ENCODE results near the gene PPP2R5A. TPM values are rescaled to one million over a fixed set of nuclear protein-coding genes. Genes with fewer than 3 reads are reported as not detected.

Gene PPP2R5A
- total and polyA plus RNA-seq, 2 of the 13 experiments (the other 11 are each of a cell fraction or from before 2014, with no cell fraction given) = 22.0 to 31.4 TPM

DNA sequence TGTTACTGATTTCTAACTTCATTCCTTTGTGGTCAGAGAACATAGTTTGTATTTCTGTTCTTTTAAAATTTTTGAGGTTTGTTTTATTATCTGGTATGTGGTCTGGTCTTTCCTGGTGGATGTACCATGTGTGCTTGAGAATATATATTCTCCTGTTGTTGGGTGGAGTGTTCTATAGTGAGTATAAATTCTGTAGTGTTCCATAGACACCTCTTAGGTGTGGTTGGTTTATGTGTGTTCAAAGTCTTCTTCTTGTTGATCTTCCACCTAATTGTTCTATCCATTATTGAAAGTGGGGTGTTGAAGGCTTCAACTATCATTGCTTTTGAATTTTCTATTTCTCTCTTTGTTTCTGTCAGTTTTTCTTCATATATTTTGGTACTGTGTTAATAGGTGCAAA, 20.1 kb downstream of the PPP2R5A start:
- BruUV-seq (replicated peaks) = no TSS peak
- Histone ChIP-seq H3K9me3 (ENCODE audit: low read length) (no peaks in the 10 kb centered on the region), H3K79me2 (ENCODE audit: insufficient read depth, low read length) (peaks cover 84% of the 10 kb centered on the region), H3K27ac (ENCODE audit: extremely low read length, insufficient read depth, low read length) (no peak overlapping the region), H3K4me2 (ENCODE audit: low read depth, low read length) (no peak overlapping the region), H3K4me3 (replicated peaks in 1 of 3; ENCODE audit: insufficient read depth in 1 of 3, low read depth in 2 of 3, low read length in 3 of 3) (no peak overlapping the region), H3K9ac (ENCODE audit: insufficient read depth, low read depth, low read length) (no peak overlapping the region), H3K27me3 (ENCODE audit: control insufficient read depth in 1 of 2, insufficient read depth in 2 of 2, low read length in 2 of 2) (no peaks in the 10 kb centered on the region), H2AFZ (ENCODE audit: low read length) (no peak overlapping the region), H3K4me1 (ENCODE audit: insufficient read depth, low read length) (peaks cover 14% of the 10 kb centered on the region), H4K20me1 (ENCODE audit: insufficient read depth, low read length) (peaks cover 48% of the 10 kb centered on the region), H3K36me3 (replicated peaks in 1 of 2; ENCODE audit: control insufficient read depth in 1 of 2, insufficient read depth in 2 of 2, low read length in 2 of 2) (peaks cover 0 to 11% of the 10 kb centered on the region in 2 experiments; a peak in 2 of 5 replicates)
- intact Hi-C loops (cut with micrococcal nuclease; ENCODE audit: unreplicated experiment) = no loop called here
- in situ Hi-C loops (cut with HindIII; ENCODE audit: extremely low pct_ligation_motif_present, low pct_unique_long_range_greater_than_20kb) = no loop called here
- no peak for ATAC-seq
- POLR2A ChIA-PET = no interaction called here
- no peak for FAIRE-seq
- DNase-seq (ENCODE audit: low spot score) = no peak
- CTCF ChIA-PET (ENCODE audit: low intra/inter-chr PET ratio, low total read pairs) = no interaction called here
- TF ChIP-seq TGIF2 (CRISPR knock-in tag; IDR thresholded peaks at IDR 0.05) (no peak), ZNF350 (CRISPR knock-in tag; IDR thresholded peaks at IDR 0.05; ENCODE audit: borderline replicate concordance, low read depth) (no peak), ZNF598 (CRISPR knock-in tag; IDR thresholded peaks at IDR 0.05; ENCODE audit: borderline replicate concordance) (no peak), RFX1 (IDR thresholded peaks at IDR 0.05) (no peak), ZNF256 (CRISPR knock-in tag; conservative IDR thresholded peaks at IDR 0.05) (no peak), ETV5 (CRISPR knock-in tag; IDR thresholded peaks at IDR 0.05; ENCODE audit: borderline replicate concordance) (no peak), RARG (CRISPR knock-in tag; IDR thresholded peaks at IDR 0.05; ENCODE audit: low read depth) (no peak), ZNF362 (CRISPR knock-in tag; IDR thresholded peaks at IDR 0.05; ENCODE audit: borderline replicate concordance) (no peak)
- TF ChIP-seq, protein P1, sequence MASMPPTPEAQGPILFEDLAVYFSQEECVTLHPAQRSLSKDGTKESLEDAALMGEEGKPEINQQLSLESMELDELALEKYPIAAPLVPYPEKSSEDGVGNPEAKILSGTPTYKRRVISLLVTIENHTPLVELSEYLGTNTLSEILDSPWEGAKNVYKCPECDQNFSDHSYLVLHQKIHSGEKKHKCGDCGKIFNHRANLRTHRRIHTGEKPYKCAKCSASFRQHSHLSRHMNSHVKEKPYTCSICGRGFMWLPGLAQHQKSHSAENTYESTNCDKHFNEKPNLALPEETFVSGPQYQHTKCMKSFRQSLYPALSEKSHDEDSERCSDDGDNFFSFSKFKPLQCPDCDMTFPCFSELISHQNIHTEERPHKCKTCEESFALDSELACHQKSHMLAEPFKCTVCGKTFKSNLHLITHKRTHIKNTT (CRISPR knock-in tag; IDR thresholded peaks at IDR 0.05) = no peak
- TF ChIP-seq, protein P2, sequence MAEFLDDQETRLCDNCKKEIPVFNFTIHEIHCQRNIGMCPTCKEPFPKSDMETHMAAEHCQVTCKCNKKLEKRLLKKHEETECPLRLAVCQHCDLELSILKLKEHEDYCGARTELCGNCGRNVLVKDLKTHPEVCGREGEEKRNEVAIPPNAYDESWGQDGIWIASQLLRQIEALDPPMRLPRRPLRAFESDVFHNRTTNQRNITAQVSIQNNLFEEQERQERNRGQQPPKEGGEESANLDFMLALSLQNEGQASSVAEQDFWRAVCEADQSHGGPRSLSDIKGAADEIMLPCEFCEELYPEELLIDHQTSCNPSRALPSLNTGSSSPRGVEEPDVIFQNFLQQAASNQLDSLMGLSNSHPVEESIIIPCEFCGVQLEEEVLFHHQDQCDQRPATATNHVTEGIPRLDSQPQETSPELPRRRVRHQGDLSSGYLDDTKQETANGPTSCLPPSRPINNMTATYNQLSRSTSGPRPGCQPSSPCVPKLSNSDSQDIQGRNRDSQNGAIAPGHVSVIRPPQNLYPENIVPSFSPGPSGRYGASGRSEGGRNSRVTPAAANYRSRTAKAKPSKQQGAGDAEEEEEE (CRISPR knock-in tag; IDR thresholded peaks at IDR 0.05; ENCODE audit: borderline replicate concordance) = no peak
- TF ChIP-seq, protein P3, sequence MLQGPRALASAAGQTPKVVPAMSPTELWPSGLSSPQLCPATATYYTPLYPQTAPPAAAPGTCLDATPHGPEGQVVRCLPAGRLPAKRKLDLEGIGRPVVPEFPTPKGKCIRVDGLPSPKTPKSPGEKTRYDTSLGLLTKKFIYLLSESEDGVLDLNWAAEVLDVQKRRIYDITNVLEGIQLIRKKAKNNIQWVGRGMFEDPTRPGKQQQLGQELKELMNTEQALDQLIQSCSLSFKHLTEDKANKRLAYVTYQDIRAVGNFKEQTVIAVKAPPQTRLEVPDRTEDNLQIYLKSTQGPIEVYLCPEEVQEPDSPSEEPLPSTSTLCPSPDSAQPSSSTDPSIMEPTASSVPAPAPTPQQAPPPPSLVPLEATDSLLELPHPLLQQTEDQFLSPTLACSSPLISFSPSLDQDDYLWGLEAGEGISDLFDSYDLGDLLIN (CRISPR knock-in tag; IDR thresholded peaks at IDR 0.05; ENCODE audit: borderline replicate concordance) = no peak
- TF ChIP-seq, protein P4, sequence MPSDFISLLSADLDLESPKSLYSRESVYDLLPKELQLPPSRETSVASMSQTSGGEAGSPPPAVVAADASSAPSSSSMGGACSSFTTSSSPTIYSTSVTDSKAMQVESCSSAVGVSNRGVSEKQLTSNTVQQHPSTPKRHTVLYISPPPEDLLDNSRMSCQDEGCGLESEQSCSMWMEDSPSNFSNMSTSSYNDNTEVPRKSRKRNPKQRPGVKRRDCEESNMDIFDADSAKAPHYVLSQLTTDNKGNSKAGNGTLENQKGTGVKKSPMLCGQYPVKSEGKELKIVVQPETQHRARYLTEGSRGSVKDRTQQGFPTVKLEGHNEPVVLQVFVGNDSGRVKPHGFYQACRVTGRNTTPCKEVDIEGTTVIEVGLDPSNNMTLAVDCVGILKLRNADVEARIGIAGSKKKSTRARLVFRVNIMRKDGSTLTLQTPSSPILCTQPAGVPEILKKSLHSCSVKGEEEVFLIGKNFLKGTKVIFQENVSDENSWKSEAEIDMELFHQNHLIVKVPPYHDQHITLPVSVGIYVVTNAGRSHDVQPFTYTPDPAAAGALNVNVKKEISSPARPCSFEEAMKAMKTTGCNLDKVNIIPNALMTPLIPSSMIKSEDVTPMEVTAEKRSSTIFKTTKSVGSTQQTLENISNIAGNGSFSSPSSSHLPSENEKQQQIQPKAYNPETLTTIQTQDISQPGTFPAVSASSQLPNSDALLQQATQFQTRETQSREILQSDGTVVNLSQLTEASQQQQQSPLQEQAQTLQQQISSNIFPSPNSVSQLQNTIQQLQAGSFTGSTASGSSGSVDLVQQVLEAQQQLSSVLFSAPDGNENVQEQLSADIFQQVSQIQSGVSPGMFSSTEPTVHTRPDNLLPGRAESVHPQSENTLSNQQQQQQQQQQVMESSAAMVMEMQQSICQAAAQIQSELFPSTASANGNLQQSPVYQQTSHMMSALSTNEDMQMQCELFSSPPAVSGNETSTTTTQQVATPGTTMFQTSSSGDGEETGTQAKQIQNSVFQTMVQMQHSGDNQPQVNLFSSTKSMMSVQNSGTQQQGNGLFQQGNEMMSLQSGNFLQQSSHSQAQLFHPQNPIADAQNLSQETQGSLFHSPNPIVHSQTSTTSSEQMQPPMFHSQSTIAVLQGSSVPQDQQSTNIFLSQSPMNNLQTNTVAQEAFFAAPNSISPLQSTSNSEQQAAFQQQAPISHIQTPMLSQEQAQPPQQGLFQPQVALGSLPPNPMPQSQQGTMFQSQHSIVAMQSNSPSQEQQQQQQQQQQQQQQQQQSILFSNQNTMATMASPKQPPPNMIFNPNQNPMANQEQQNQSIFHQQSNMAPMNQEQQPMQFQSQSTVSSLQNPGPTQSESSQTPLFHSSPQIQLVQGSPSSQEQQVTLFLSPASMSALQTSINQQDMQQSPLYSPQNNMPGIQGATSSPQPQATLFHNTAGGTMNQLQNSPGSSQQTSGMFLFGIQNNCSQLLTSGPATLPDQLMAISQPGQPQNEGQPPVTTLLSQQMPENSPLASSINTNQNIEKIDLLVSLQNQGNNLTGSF (CRISPR knock-in tag; IDR thresholded peaks at IDR 0.05) = no peak

Measured in HepG2 (cell line).